AG09309 (cell line): ENCODE data around the gene SOX8.
A peak's percentile ranks its signal among the peaks of the same experiment; 100 is the strongest.

ENCODE experiments used
- DNase-seq: peaks from one replicate; pipeline ENCODE4 v3.0.0-alpha.2; 2010; ENCODE audit warnings: low read depth
- H3K4me3 ChIP-seq: 2 replicates; pipeline ENCODE4 v1.5.1; 2011; ENCODE audit warnings: mild to moderate bottlenecking, low read depth, low read length, moderate library complexity; ENCODE audit not compliant: control insufficient read depth
- CTCF ChIP-seq: IDR thresholded peaks from 2 replicates; pipeline ENCODE4 v1.5.1; 2011; ENCODE audit warnings: mild to moderate bottlenecking, low read depth, low read length, inconsistent platforms; ENCODE audit not compliant: insufficient read depth, control insufficient read depth; ENCODE audit errors: missing control alignments

SOX8 gene

GRCh38 chr16:1018447-1019198 is 37.1 kb downstream of the SOX8 start:
- H3K4me3 ChIP-seq, result peak overlapping the region; percentile 25
- DNase-seq, result no peak
- TF ChIP-seq CTCF, result no peak

GRCh38 chr16:1019231-1020090 is 37.9 kb downstream of the SOX8 start:
- TF ChIP-seq CTCF, result no peak
- peak; percentile 37 for DNase-seq

GRCh38 chr16:1020091-1020399 is 38.5 kb downstream of the SOX8 start:
- TF ChIP-seq CTCF, result no peak
- H3K4me3 ChIP-seq, result no peak overlapping the region; the same call in 1 of the 2 replicates
- DNase-seq, result no peak

More at GRCh38 chr16:1019231-1020090, 37.9 kb downstream of the SOX8 start:
- peak overlapping the region; percentile 31 for H3K4me3 ChIP-seq

DNA sequence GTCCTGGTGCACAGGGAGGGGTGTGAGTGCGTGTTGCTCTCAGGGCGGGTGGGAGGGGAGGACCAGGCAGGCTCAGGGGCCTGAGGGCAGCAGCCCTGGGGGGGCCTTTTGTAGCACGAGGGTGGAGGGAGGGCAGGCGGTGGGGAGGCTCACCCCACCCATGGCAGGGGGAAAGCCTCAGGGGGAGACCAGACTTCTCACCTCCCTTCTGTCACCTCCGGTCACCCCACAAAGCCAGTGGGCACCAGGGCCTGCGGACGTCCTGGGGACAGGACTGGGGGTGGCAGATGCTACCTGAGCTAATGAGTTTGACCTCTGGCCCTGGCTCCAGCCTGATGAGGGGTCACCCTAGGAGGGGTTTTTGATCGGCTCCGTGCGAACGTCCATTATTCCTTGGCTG is 39.0 kb downstream of the SOX8 start:
- no peak for TF ChIP-seq CTCF
- no peak for DNase-seq
- no peak overlapping the region for H3K4me3 ChIP-seq

- no peak for TF ChIP-seq CTCF
- no peak overlapping the region for H3K4me3 ChIP-seq
- no peak for DNase-seq
Measured at GRCh38 chr16:1021553-1022160, 40.1 kb downstream of the SOX8 start.

- no peak overlapping the region for H3K4me3 ChIP-seq
- TF ChIP-seq CTCF, result no peak
Measured at GRCh38 chr16:1022466-1022865, 40.9 kb downstream of the SOX8 start.

More at GRCh38 chr16:1022466-1022865, 40.9 kb downstream of the SOX8 start:
- DNase-seq, result no peak
